ENCODE measurements around the gene FNDC3A.

DNA sequence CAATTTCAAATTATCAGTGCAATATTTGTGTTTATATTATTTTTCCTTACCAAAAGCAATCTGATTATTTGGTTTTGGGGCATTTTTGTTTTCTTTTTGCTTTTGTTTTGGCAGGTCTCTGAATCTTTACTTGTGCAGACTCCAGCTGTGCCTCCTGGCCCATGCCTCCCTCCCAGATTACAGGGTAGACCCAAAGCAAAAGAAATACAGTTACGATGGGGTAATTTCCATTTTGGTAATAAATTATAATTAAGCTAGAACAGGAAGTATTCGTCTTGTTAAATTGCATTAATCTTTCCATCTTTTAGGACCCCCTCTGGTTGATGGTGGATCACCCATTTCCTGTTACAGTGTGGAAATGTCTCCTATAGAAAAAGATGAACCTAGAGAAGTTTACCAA lies 215.2 kb downstream of the FNDC3A start:
- no peak for TF ChIP-seq RCOR1 (IDR thresholded peaks at IDR 0.05; ENCODE audit: low read length)
- TF ChIP-seq, protein P1, sequence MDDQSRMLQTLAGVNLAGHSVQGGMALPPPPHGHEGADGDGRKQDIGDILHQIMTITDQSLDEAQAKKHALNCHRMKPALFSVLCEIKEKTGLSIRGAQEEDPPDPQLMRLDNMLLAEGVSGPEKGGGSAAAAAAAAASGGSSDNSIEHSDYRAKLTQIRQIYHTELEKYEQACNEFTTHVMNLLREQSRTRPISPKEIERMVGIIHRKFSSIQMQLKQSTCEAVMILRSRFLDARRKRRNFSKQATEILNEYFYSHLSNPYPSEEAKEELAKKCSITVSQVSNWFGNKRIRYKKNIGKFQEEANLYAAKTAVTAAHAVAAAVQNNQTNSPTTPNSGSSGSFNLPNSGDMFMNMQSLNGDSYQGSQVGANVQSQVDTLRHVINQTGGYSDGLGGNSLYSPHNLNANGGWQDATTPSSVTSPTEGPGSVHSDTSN (IDR thresholded peaks at IDR 0.05), result no peak
- TF ChIP-seq, protein P2, sequence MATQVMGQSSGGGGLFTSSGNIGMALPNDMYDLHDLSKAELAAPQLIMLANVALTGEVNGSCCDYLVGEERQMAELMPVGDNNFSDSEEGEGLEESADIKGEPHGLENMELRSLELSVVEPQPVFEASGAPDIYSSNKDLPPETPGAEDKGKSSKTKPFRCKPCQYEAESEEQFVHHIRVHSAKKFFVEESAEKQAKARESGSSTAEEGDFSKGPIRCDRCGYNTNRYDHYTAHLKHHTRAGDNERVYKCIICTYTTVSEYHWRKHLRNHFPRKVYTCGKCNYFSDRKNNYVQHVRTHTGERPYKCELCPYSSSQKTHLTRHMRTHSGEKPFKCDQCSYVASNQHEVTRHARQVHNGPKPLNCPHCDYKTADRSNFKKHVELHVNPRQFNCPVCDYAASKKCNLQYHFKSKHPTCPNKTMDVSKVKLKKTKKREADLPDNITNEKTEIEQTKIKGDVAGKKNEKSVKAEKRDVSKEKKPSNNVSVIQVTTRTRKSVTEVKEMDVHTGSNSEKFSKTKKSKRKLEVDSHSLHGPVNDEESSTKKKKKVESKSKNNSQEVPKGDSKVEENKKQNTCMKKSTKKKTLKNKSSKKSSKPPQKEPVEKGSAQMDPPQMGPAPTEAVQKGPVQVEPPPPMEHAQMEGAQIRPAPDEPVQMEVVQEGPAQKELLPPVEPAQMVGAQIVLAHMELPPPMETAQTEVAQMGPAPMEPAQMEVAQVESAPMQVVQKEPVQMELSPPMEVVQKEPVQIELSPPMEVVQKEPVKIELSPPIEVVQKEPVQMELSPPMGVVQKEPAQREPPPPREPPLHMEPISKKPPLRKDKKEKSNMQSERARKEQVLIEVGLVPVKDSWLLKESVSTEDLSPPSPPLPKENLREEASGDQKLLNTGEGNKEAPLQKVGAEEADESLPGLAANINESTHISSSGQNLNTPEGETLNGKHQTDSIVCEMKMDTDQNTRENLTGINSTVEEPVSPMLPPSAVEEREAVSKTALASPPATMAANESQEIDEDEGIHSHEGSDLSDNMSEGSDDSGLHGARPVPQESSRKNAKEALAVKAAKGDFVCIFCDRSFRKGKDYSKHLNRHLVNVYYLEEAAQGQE (IDR thresholded peaks at IDR 0.05; ENCODE audit: low read depth, low read length), result no peak
- TF ChIP-seq JUND (IDR thresholded peaks at IDR 0.05), result no peak
- TF ChIP-seq, protein P3, sequence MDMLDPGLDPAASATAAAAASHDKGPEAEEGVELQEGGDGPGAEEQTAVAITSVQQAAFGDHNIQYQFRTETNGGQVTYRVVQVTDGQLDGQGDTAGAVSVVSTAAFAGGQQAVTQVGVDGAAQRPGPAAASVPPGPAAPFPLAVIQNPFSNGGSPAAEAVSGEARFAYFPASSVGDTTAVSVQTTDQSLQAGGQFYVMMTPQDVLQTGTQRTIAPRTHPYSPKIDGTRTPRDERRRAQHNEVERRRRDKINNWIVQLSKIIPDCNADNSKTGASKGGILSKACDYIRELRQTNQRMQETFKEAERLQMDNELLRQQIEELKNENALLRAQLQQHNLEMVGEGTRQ (IDR thresholded peaks at IDR 0.05; ENCODE audit: borderline replicate concordance, low read depth, low read length), result no peak
- no peak for TF ChIP-seq FOXM1 (IDR thresholded peaks at IDR 0.05; ENCODE audit: low read depth)
- no peak for TF ChIP-seq YY1 (IDR thresholded peaks at IDR 0.05; ENCODE audit: low read depth)
- TF ChIP-seq, protein P4, sequence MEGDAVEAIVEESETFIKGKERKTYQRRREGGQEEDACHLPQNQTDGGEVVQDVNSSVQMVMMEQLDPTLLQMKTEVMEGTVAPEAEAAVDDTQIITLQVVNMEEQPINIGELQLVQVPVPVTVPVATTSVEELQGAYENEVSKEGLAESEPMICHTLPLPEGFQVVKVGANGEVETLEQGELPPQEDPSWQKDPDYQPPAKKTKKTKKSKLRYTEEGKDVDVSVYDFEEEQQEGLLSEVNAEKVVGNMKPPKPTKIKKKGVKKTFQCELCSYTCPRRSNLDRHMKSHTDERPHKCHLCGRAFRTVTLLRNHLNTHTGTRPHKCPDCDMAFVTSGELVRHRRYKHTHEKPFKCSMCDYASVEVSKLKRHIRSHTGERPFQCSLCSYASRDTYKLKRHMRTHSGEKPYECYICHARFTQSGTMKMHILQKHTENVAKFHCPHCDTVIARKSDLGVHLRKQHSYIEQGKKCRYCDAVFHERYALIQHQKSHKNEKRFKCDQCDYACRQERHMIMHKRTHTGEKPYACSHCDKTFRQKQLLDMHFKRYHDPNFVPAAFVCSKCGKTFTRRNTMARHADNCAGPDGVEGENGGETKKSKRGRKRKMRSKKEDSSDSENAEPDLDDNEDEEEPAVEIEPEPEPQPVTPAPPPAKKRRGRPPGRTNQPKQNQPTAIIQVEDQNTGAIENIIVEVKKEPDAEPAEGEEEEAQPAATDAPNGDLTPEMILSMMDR (IDR thresholded peaks at IDR 0.05), result no peak

All from SK-N-SH (cell line).